Lower lobe of right lung (tissue), 2 donors: ENCODE measurements around the gene OPRM1. TPM values are rescaled to one million over a fixed set of nuclear protein-coding genes. Genes with fewer than 3 reads are reported as not detected.

Experiments used
- ATAC-seq, 2 donors: fragments of 200-7000 bp; cut with Tn5 transposase; one replicate each; pipeline ENCODE4 v1.9.1; 2020 to 2022; ENCODE audit warnings: mild to moderate bottlenecking in 2 of 2, moderate library complexity in 2 of 2
- DNase-seq: peaks from one replicate; pipeline ENCODE4 v3.0.0-alpha.2; 2020
- H3K27ac ChIP-seq: fragments of 200-600 bp; one replicate; pipeline ENCODE4 v1.8.0; 2022
- H3K27me3 ChIP-seq: fragments of 200-600 bp; one replicate; pipeline ENCODE4 v1.8.0; 2022; ENCODE audit warnings: low read depth
- H3K36me3 ChIP-seq: fragments of 200-600 bp; one replicate; pipeline ENCODE4 v1.8.0; 2022; ENCODE audit warnings: mild to moderate bottlenecking
- H3K4me1 ChIP-seq: fragments of 200-600 bp; one replicate; pipeline ENCODE4 v1.8.0; 2022
- H3K4me3 ChIP-seq: fragments of 200-600 bp; one replicate; pipeline ENCODE4 v1.8.0; 2022; ENCODE audit warnings: mild to moderate bottlenecking
- H3K9me3 ChIP-seq: fragments of 200-600 bp; one replicate; pipeline ENCODE4 v1.8.0; 2022
- intact Hi-C: fragments of 100-400 bp; cut with DNase I; formaldehyde crosslinking; loops from one replicate; pipeline ENCODE4 v1.11.0; 2022
- total RNA-seq: library from RNA; stranded (reverse); fragmentation: NEBNext Ultra II Directional; extraction: Animal tissue kit (Norgen Biotek cat#: 25700); gene quantifications from one replicate; pipeline ENCODE4 v1.2.1, GENCODE V29; 2021
- TF ChIP-seq, protein P1 (sequence below): fragments of 200-600 bp; IDR thresholded peaks from one replicate; pipeline ENCODE4 v1.8.0; 2022; ENCODE audit warnings: antibody characterized with exemption, mild to moderate bottlenecking
- donor health status: DM: no; HTN: yes; CAD: no; lungs with severe emphysema.

OPRM1 gene
- total RNA-seq, 1 donor from 2014 or later: not detected

DNA sequence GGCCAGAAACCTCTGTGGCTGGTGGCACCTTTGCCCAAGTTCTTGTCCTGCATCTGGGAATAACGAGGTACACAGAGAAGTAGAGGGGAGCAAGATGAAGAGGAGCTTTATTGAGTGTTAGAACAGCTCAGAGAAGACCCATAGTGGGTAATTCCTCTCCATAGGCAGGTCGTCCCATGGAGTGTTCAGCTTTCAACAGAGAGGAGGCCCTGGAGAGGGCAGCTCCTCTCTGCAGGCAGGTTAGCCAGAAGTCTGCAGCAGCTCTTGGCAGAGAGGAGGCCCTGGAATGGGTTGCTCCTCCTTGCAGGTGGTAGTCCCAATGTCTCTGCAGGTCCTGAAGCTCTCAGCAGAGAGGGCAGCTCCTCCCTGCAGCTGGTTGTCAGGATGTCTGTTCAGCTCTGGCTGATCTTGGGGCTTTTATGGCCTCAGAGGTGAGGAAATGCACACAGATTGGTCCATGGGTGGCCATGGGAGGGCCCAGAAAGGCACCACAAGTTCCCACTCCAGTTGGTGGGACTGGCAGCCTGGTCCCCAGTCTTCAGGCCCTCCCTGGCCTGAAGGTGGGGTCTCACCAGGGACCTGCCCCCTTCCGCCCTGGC, 228.6 kb downstream of the OPRM1 start:
- Histone ChIP-seq H3K4me1 (no peaks in the 10 kb centered on the region), H3K27ac (no peak overlapping the region), H3K4me3 (no peak overlapping the region), H3K27me3 (no peaks in the 10 kb centered on the region), H3K36me3 (no peaks in the 10 kb centered on the region), H3K9me3 (no peaks in the 10 kb centered on the region)
- DNase-seq (no peak), ATAC-seq (no peak)
- intact Hi-C loops: no loop called here
- TF ChIP-seq, protein P1, sequence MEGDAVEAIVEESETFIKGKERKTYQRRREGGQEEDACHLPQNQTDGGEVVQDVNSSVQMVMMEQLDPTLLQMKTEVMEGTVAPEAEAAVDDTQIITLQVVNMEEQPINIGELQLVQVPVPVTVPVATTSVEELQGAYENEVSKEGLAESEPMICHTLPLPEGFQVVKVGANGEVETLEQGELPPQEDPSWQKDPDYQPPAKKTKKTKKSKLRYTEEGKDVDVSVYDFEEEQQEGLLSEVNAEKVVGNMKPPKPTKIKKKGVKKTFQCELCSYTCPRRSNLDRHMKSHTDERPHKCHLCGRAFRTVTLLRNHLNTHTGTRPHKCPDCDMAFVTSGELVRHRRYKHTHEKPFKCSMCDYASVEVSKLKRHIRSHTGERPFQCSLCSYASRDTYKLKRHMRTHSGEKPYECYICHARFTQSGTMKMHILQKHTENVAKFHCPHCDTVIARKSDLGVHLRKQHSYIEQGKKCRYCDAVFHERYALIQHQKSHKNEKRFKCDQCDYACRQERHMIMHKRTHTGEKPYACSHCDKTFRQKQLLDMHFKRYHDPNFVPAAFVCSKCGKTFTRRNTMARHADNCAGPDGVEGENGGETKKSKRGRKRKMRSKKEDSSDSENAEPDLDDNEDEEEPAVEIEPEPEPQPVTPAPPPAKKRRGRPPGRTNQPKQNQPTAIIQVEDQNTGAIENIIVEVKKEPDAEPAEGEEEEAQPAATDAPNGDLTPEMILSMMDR: no peak

DNA sequence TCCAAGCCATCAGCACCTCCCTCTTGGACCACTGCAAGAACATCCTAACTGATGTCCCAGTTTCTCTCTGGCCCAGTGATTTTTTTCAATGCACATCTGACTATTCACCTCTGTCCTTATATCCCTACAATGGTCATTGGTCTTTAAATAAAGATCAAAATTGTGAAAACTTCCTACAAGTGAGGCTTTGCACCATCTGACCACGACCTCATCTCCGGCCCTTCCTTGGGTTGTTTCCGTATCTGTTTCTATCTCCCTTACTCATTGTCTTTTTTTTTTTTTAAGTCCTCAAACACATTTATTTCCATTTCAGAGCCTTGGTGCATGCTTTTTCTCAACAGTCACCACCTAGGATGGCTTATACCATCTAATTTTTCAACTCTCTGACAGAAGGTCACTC, 229.4 kb downstream of the OPRM1 start:
- TF ChIP-seq, protein P1: no peak
- no peaks in the 10 kb centered on the region for H3K27me3 ChIP-seq

DNA sequence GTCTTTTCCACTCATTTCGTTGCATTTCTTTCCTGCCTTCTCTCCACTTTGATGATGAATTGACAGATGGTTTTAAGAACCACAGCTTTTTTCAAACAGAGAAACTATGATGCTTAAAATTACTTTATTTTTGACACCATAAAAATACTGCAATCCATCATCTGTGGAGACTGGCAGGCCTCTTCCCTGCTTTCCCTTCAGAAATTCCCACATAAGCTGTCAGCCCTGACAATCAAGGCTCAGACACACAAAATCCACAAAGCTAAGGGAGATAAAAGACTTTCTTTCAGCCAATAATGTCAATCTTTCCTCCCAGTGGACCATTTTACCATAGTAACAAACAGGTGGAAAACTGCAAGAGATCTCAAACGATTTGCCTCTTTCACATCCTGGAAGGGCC, 235.1 kb downstream of the OPRM1 start:
- no peak for ATAC-seq
- DNase-seq: no peak
- Histone ChIP-seq H3K4me3 (no peak overlapping the region), H3K9me3 (no peaks in the 10 kb centered on the region), H3K4me1 (peaks cover 6% of the 10 kb centered on the region), H3K36me3 (no peaks in the 10 kb centered on the region), H3K27ac (no peak overlapping the region), H3K27me3 (no peaks in the 10 kb centered on the region)
- intact Hi-C loops: no loop called here
- TF ChIP-seq, protein P1: no peak

More for the DNA sequence above, 229.4 kb downstream of the OPRM1 start:
- intact Hi-C loops: no loop called here
- no peak for DNase-seq
- no peak overlapping the region for H3K4me3 ChIP-seq
- no peaks in the 10 kb centered on the region for H3K4me1 ChIP-seq
- H3K36me3 ChIP-seq: no peaks in the 10 kb centered on the region
- no peak for ATAC-seq
- no peaks in the 10 kb centered on the region for H3K9me3 ChIP-seq
- no peak overlapping the region for H3K27ac ChIP-seq

DNA sequence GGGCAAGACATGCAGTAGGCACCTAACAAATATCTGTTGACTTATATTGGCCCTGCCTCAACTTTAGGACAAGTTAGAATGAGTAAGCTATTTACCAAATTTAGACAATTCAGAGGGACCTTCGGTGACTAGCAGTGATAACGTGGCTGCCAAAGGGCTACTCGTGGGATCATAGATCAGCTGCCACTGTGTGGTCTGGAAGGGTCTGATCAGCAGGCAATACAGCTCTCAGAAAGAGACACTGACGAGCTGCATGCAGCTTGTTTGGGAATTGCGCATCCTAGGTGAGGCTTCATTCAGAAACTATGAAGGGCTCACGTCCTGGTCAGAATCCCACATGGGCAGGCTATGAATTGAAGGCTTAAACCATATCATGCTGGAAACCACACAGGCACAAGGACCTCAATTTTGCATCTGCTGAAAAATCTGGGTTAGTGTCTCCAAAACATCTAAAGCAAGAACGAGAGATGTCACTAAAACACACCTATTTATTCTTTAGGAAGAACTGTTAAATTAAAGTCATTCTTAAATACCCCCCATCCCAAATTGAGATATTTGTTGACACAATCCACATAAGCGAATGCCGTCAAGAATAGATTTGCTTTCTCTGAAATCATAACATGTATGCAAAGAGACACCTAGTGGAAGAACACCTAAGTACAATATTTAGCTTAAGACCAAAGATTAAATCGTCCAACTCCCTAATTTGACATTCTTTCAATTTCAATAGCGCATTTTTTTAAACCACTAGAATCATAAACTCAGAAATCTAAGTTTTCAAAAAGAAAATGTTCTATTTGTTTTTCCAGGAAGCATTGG, 238.0 kb downstream of the OPRM1 start:
- Histone ChIP-seq H3K4me3 (peak overlapping the region; percentile 12), H3K4me1 (peaks cover 6% of the 10 kb centered on the region), H3K36me3 (no peaks in the 10 kb centered on the region), H3K27ac (no peak overlapping the region), H3K27me3 (no peaks in the 10 kb centered on the region), H3K9me3 (no peaks in the 10 kb centered on the region)
- ATAC-seq (peak in 1 of 2 donors; percentile 66), DNase-seq (no peak)
- intact Hi-C loops: loop anchor here (5.0 kb wide), 1 partner anchor 125 kb away; no protein-coding TSS in a partner anchor
- TF ChIP-seq, protein P1: peak; percentile 65

DNA sequence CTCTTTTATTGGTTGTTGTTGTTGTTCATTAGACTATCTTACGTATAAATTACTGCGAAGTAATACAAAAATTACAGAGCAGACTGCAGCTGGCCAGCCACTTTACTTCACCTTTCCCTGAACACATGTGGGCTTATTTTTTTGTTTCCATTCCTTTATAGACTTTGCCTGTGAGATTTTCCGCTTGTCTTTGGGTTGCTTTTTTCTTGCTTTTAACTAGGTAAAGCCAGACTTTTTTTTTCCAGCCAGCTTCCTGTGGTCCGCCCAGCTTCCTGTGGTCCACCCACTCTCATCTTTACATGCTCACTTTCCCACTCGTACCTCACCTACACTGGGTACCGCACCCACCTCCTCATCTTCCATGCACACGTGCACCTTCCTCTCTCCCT, 238.6 kb downstream of the OPRM1 start:
- H3K36me3 ChIP-seq: no peaks in the 10 kb centered on the region
- H3K9me3 ChIP-seq: no peaks in the 10 kb centered on the region
- TF ChIP-seq, protein P1: no peak
- intact Hi-C loops: loop anchor here (5.0 kb wide), 1 partner anchor 125 kb away; no protein-coding TSS in a partner anchor
- DNase-seq (no peak), ATAC-seq (no peak)
- peaks cover 6% of the 10 kb centered on the region for H3K4me1 ChIP-seq
- H3K27me3 ChIP-seq: no peaks in the 10 kb centered on the region
- peak overlapping the region; percentile 12 for H3K4me3 ChIP-seq
- H3K27ac ChIP-seq: no peak overlapping the region
